Mesothelial cell of epicardium (in vitro differentiated cells): ENCODE measurements around the gene SLC49A4. TPM values are rescaled to one million over a fixed set of nuclear protein-coding genes. Genes with fewer than 3 reads are reported as not detected.

Experiments
- DNase-seq, 2 experiments: peaks; one replicate each; pipeline ENCODE4 v3.0.0; 2021; ENCODE audit warnings: low spot score in 2 of 2; ENCODE audit not compliant: unreplicated experiment in 2 of 2
- H3K27ac Mint-ChIP-seq: 2 replicates; pipeline ENCODE4 v1.8.0; 2021; ENCODE audit warnings: mixed read lengths
- H3K27me3 Mint-ChIP-seq: 2 replicates; pipeline ENCODE4 v1.8.0; 2021; ENCODE audit warnings: low read depth, mixed read lengths
- H3K36me3 Mint-ChIP-seq: 2 replicates; pipeline ENCODE4 v1.8.0; 2021; ENCODE audit warnings: mixed read lengths
- H3K4me1 Mint-ChIP-seq: 2 replicates; pipeline ENCODE4 v1.8.0; 2021; ENCODE audit warnings: mixed read lengths
- H3K4me3 Mint-ChIP-seq: 2 replicates; pipeline ENCODE4 v1.8.0; 2021; ENCODE audit warnings: mild to moderate bottlenecking, moderate library complexity, mixed read lengths
- H3K9me3 Mint-ChIP-seq: 2 replicates; pipeline ENCODE4 v1.8.0; 2021; ENCODE audit warnings: mixed read lengths
- total RNA-seq: library from RNA; stranded (reverse); gene quantifications from 3 replicates; pipeline ENCODE4 v1.2.1, GENCODE V29; 2021
- TF ChIP-seq, protein P1 (sequence below): fragments of 200-600 bp; sonication (generic); IDR thresholded peaks from one replicate; pipeline ENCODE4 v1.5.0; 2021; ENCODE audit warnings: antibody characterized with exemption; ENCODE audit not compliant: unreplicated experiment

The SLC49A4 gene
- total RNA-seq, 1 donor from 2014 or later: 18.1 TPM

DNA sequence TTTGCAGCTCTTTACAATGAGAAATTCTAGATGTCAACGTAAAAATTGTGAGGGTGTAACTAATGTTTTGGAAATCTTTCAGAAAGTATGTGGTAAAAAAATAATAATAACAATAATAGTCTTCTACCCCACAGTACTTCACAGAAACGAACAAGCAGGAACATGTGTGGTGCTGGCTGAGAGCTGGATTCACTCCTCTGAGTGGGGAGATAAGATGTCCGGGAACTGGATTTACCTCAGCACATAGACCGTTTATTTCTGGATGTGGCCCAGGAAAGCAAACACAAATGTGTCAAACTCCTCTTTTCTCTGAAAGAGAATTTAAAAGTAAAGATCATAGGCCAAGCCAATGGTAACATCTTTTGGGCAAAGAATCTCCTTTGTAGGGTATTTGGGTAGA is 103.4 kb downstream of the SLC49A4 start:
- no peak overlapping the region for H3K4me3 Mint-ChIP-seq
- peaks cover 1% of the 10 kb centered on the region for H3K4me1 Mint-ChIP-seq
- H3K9me3 Mint-ChIP-seq: no peaks in the 10 kb centered on the region
- H3K36me3 Mint-ChIP-seq: no peaks in the 10 kb centered on the region
- DNase-seq: no peak
- TF ChIP-seq, protein P1, sequence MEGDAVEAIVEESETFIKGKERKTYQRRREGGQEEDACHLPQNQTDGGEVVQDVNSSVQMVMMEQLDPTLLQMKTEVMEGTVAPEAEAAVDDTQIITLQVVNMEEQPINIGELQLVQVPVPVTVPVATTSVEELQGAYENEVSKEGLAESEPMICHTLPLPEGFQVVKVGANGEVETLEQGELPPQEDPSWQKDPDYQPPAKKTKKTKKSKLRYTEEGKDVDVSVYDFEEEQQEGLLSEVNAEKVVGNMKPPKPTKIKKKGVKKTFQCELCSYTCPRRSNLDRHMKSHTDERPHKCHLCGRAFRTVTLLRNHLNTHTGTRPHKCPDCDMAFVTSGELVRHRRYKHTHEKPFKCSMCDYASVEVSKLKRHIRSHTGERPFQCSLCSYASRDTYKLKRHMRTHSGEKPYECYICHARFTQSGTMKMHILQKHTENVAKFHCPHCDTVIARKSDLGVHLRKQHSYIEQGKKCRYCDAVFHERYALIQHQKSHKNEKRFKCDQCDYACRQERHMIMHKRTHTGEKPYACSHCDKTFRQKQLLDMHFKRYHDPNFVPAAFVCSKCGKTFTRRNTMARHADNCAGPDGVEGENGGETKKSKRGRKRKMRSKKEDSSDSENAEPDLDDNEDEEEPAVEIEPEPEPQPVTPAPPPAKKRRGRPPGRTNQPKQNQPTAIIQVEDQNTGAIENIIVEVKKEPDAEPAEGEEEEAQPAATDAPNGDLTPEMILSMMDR: no peak
- H3K27ac Mint-ChIP-seq: no peak overlapping the region
- no peaks in the 10 kb centered on the region for H3K27me3 Mint-ChIP-seq

DNA sequence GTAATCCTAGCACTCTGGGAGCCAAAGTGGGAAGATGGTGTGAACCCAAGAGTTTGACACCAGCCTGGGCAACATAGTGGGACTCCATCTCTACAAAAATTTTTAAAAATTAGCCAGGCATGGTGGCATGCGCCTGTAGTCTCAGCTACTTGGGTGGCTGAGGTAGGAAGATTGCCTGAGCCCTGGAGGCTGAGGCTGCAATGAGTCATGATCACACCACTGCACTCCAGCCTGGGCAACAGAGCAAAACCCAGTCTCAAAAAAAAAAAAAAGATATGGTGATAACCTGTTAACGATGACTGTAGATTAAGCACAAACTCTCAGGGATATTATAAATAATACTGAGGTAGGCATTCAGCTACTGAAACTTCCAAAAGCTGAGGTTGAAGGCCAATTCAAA is 107.5 kb downstream of the SLC49A4 start:
- no peaks in the 10 kb centered on the region for H3K4me1 Mint-ChIP-seq
- H3K27me3 Mint-ChIP-seq: peaks cover 10% of the 10 kb centered on the region
- H3K4me3 Mint-ChIP-seq: no peak overlapping the region
- H3K9me3 Mint-ChIP-seq: peaks cover 13% of the 10 kb centered on the region
- H3K36me3 Mint-ChIP-seq: no peaks in the 10 kb centered on the region
- no peak for DNase-seq
- TF ChIP-seq, protein P1: no peak
- no peak overlapping the region for H3K27ac Mint-ChIP-seq

DNA sequence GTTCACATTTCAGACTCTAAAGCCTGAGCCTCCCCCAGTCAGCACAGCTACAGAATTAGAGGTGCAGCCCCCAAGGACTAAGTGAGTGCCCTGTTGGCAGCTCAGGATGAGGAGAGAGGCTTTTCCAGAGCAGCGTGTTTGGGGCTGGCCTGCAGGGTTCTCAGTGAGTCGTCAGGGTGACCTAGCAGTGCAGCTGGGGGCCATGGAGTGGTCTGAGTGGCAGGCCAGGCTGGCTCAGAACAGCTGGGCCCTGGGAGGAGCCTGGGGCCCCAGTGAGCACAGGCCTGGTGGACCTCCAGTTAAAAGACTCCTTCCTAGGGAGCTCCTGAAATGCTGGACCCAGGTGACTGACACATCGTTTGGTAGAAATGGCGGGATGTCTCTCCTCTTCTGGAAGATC is 108.3 kb downstream of the SLC49A4 start:
- no peak overlapping the region for H3K27ac Mint-ChIP-seq
- peaks cover 10% of the 10 kb centered on the region for H3K27me3 Mint-ChIP-seq
- no peaks in the 10 kb centered on the region for H3K36me3 Mint-ChIP-seq
- H3K4me1 Mint-ChIP-seq: no peaks in the 10 kb centered on the region
- no peak overlapping the region for H3K4me3 Mint-ChIP-seq
- TF ChIP-seq, protein P1: no peak
- H3K9me3 Mint-ChIP-seq: peaks cover 13% of the 10 kb centered on the region
- no peak for DNase-seq

DNA sequence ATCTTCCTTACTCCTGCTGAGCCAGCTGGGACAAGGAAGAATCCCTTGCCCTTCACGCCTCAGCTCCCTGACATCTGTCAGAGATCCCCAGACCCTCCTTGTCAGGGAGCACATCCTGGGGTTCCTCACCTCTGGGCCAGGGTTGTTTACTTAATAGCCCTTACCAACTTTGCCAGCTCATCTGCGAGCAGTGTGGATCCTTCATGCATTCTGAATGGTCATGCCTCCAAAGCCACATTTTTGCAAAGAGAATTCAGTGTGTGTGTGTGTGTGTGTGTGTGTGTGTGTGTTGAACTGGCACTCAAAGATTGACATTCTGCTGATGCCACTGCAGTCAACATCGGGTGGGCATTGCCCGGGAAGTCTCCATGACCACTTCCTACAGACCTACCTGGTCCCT is 112.6 kb downstream of the SLC49A4 start:
- H3K4me1 Mint-ChIP-seq: no peaks in the 10 kb centered on the region
- TF ChIP-seq, protein P1: no peak
- no peak for DNase-seq
- peaks cover 10% of the 10 kb centered on the region for H3K27me3 Mint-ChIP-seq
- H3K36me3 Mint-ChIP-seq: no peaks in the 10 kb centered on the region
- H3K4me3 Mint-ChIP-seq: no peak overlapping the region
- no peak overlapping the region for H3K27ac Mint-ChIP-seq
- H3K9me3 Mint-ChIP-seq: peaks cover 13% of the 10 kb centered on the region

DNA sequence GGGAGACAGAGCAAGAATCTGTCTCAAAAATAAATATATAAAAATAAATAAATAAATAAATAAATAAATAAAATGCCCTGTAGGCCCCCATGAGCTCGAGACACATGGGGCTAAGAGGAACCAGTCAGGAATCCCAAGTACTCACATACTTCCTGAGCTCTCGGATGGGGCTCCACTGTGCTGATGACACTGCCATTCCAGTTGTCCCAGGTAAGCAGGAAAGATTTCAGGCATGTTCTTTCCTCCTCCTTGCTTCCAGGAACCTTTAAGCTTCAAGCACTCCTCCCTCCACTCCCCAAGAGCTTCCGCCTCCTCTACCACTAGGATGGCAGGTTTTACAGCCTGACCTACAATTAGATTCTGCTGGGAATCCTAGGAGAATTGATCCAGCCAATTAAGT is 113.4 kb downstream of the SLC49A4 start:
- Mint-ChIP-seq H3K4me1 (no peaks in the 10 kb centered on the region), H3K4me3 (no peak overlapping the region), H3K36me3 (no peaks in the 10 kb centered on the region), H3K27me3 (peaks cover 10% of the 10 kb centered on the region), H3K27ac (no peak overlapping the region), H3K9me3 (peaks cover 13% of the 10 kb centered on the region)
- TF ChIP-seq, protein P1: no peak
- DNase-seq: no peak

DNA sequence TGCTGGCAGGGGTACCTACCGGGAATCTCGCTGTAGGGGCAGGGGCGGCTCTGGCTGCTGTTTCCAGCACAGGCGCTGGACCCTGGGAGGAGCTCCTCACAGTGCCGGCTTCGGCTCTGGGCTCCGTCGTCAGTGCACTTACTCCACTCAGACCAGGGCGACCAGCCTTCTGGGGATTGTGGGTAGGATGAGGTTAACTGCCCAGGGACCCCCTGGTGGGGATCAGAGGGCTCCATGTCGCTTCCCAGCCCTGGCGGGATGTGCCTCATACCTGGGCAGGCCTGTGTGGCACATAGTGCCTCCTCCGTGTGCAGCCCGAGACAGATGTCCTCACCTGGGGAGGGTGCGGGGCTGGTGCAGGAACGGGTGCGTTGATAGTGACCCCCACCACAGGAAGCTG is 117.0 kb downstream of the SLC49A4 start:
- Mint-ChIP-seq H3K4me3 (no peak overlapping the region), H3K27ac (no peak overlapping the region), H3K4me1 (no peaks in the 10 kb centered on the region), H3K9me3 (no peaks in the 10 kb centered on the region), H3K36me3 (no peaks in the 10 kb centered on the region), H3K27me3 (peaks cover 20% of the 10 kb centered on the region)
- DNase-seq: no peak
- TF ChIP-seq, protein P1: no peak
